ENCODE data around the gene SPAG16.

- TF ChIP-seq TAF1 (IDR thresholded peaks at IDR 0.05; ENCODE audit: borderline replicate concordance, insufficient read depth, low read length) (no peak), REST (IDR thresholded peaks at IDR 0.05; ENCODE audit: insufficient read depth in 1 of 2, low read depth in 2 of 2, low read length in 2 of 2) (no peak), POLR2AphosphoS5 (IDR thresholded peaks at IDR 0.05; ENCODE audit: low read depth, low read length) (no peak), SIN3A (IDR thresholded peaks at IDR 0.05; ENCODE audit: borderline replicate concordance, insufficient read depth, low read length) (no peak), FOXP2 (optimal IDR thresholded peaks at IDR 0.05; ENCODE audit: borderline replicate concordance, extremely low read depth, extremely low read length, insufficient read depth) (no peak)
These were observed 820.0 kb downstream of the SPAG16 start for GRCh38 chr2:214104219-214104618.
